Measurements from ENCODE around the gene SPAG16. TPM values are rescaled to one million over a fixed set of nuclear protein-coding genes. Genes with fewer than 3 reads are reported as not detected.

The SPAG16 gene
- total and polyA plus RNA-seq, 2 of the 13 experiments (the other 11 are each of a cell fraction or from before 2014, with no cell fraction given): 9.6 to 26.5 TPM

DNA sequence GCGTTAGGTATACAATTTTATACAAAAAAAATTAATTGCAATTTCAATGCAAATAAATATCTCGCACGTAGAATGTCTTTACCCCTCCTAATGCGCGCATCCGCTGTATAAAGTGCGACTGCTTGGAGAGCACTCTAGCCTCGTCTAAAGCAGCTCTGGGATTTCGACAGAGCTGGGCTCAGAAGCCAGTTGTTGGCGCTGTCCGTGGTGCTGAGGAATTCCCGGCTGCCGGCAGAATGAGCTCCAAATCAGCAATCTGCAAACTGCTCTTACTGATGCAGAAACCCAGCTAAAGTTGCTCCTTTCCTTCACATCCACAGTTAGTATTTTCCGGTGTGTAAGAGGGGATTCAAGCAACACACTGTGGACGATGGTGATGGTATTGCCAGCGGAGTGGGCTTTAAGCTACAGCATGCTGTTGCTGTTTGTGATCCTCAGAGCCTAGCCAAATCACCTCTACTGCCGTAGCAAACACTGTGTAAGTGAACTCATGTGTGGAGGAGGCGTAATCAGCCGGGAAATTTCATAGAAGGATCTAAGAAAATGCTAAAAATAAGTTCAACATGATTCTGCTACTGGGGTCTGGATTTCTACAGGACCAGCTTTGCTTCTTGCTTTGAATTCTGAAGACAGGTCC lies 1126.8 kb downstream of the SPAG16 start, which contains the start of gene VWC2L (continued):
- TF ChIP-seq, protein P1, sequence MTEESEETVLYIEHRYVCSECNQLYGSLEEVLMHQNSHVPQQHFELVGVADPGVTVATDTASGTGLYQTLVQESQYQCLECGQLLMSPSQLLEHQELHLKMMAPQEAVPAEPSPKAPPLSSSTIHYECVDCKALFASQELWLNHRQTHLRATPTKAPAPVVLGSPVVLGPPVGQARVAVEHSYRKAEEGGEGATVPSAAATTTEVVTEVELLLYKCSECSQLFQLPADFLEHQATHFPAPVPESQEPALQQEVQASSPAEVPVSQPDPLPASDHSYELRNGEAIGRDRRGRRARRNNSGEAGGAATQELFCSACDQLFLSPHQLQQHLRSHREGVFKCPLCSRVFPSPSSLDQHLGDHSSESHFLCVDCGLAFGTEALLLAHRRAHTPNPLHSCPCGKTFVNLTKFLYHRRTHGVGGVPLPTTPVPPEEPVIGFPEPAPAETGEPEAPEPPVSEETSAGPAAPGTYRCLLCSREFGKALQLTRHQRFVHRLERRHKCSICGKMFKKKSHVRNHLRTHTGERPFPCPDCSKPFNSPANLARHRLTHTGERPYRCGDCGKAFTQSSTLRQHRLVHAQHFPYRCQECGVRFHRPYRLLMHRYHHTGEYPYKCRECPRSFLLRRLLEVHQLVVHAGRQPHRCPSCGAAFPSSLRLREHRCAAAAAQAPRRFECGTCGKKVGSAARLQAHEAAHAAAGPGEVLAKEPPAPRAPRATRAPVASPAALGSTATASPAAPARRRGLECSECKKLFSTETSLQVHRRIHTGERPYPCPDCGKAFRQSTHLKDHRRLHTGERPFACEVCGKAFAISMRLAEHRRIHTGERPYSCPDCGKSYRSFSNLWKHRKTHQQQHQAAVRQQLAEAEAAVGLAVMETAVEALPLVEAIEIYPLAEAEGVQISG (CRISPR knock-in tag; IDR thresholded peaks at IDR 0.05): peak; percentile 85
- TF ChIP-seq REPIN1 (CRISPR knock-in tag; IDR thresholded peaks at IDR 0.05; ENCODE audit: borderline replicate concordance, low read depth) (peak; percentile 81; the same call in 1 of the 2 replicates), KAT8 (CRISPR knock-in tag; IDR thresholded peaks at IDR 0.05) (peak; percentile 76; the same call in 1 of the 2 replicates), TBX3 (IDR thresholded peaks at IDR 0.05; ENCODE audit: borderline replicate concordance) (no peak), ARID2 (CRISPR knock-in tag; IDR thresholded peaks at IDR 0.05; ENCODE audit: borderline replicate concordance) (peak; percentile 81; the same call in 1 of the 2 replicates), TCF12 (IDR thresholded peaks at IDR 0.05) (no peak), TCF12 (CRISPR knock-in tag; IDR thresholded peaks at IDR 0.05) (no peak), ZNF337 (CRISPR knock-in tag; IDR thresholded peaks at IDR 0.05; ENCODE audit: borderline replicate concordance, low read depth) (peak; percentile 68; the same call in 1 of the 2 replicates), ZNF891 (CRISPR knock-in tag; IDR thresholded peaks at IDR 0.05) (peak; percentile 92), SPEN (CRISPR knock-in tag; IDR thresholded peaks at IDR 0.05; ENCODE audit: low read depth) (peak; percentile 55; the same call in 1 of the 2 replicates), ZNF616 (CRISPR knock-in tag; IDR thresholded peaks at IDR 0.05; ENCODE audit: low read depth) (peak; percentile 93), ZNF33B (CRISPR knock-in tag; IDR thresholded peaks at IDR 0.05) (peak; percentile 67; the same call in 1 of the 2 replicates)
- TF ChIP-seq, protein P2, sequence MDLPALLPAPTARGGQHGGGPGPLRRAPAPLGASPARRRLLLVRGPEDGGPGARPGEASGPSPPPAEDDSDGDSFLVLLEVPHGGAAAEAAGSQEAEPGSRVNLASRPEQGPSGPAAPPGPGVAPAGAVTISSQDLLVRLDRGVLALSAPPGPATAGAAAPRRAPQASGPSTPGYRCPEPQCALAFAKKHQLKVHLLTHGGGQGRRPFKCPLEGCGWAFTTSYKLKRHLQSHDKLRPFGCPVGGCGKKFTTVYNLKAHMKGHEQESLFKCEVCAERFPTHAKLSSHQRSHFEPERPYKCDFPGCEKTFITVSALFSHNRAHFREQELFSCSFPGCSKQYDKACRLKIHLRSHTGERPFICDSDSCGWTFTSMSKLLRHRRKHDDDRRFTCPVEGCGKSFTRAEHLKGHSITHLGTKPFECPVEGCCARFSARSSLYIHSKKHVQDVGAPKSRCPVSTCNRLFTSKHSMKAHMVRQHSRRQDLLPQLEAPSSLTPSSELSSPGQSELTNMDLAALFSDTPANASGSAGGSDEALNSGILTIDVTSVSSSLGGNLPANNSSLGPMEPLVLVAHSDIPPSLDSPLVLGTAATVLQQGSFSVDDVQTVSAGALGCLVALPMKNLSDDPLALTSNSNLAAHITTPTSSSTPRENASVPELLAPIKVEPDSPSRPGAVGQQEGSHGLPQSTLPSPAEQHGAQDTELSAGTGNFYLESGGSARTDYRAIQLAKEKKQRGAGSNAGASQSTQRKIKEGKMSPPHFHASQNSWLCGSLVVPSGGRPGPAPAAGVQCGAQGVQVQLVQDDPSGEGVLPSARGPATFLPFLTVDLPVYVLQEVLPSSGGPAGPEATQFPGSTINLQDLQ (CRISPR knock-in tag; IDR thresholded peaks at IDR 0.05): no peak; the same call in 1 of the 2 replicates
- TF ChIP-seq, protein P3, sequence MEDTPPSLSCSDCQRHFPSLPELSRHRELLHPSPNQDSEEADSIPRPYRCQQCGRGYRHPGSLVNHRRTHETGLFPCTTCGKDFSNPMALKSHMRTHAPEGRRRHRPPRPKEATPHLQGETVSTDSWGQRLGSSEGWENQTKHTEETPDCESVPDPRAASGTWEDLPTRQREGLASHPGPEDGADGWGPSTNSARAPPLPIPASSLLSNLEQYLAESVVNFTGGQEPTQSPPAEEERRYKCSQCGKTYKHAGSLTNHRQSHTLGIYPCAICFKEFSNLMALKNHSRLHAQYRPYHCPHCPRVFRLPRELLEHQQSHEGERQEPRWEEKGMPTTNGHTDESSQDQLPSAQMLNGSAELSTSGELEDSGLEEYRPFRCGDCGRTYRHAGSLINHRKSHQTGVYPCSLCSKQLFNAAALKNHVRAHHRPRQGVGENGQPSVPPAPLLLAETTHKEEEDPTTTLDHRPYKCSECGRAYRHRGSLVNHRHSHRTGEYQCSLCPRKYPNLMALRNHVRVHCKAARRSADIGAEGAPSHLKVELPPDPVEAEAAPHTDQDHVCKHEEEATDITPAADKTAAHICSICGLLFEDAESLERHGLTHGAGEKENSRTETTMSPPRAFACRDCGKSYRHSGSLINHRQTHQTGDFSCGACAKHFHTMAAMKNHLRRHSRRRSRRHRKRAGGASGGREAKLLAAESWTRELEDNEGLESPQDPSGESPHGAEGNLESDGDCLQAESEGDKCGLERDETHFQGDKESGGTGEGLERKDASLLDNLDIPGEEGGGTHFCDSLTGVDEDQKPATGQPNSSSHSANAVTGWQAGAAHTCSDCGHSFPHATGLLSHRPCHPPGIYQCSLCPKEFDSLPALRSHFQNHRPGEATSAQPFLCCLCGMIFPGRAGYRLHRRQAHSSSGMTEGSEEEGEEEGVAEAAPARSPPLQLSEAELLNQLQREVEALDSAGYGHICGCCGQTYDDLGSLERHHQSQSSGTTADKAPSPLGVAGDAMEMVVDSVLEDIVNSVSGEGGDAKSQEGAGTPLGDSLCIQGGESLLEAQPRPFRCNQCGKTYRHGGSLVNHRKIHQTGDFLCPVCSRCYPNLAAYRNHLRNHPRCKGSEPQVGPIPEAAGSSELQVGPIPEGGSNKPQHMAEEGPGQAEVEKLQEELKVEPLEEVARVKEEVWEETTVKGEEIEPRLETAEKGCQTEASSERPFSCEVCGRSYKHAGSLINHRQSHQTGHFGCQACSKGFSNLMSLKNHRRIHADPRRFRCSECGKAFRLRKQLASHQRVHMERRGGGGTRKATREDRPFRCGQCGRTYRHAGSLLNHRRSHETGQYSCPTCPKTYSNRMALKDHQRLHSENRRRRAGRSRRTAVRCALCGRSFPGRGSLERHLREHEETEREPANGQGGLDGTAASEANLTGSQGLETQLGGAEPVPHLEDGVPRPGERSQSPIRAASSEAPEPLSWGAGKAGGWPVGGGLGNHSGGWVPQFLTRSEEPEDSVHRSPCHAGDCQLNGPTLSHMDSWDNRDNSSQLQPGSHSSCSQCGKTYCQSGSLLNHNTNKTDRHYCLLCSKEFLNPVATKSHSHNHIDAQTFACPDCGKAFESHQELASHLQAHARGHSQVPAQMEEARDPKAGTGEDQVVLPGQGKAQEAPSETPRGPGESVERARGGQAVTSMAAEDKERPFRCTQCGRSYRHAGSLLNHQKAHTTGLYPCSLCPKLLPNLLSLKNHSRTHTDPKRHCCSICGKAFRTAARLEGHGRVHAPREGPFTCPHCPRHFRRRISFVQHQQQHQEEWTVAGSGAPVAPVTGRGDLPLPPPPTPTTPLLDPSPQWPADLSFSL (CRISPR knock-in tag; IDR thresholded peaks at IDR 0.05): no peak
